Astrocyte (in vitro differentiated cells and primary cell): ENCODE measurements around the gene TMEM94.

ENCODE experiments used
- EZH2 ChIP-seq: IDR thresholded peaks from 2 replicates; pipeline ENCODE4 v1.6.1; 2012; ENCODE audit warnings: mild to moderate bottlenecking, low read length, inconsistent platforms; ENCODE audit not compliant: insufficient read depth
- TF ChIP-seq, protein P1 (sequence below): IDR thresholded peaks from 2 replicates; pipeline ENCODE4 v1.5.1; 2011; ENCODE audit warnings: low read depth, mild to moderate bottlenecking, inconsistent platforms, low read length, moderate library complexity; ENCODE audit not compliant: insufficient read depth

DNA sequence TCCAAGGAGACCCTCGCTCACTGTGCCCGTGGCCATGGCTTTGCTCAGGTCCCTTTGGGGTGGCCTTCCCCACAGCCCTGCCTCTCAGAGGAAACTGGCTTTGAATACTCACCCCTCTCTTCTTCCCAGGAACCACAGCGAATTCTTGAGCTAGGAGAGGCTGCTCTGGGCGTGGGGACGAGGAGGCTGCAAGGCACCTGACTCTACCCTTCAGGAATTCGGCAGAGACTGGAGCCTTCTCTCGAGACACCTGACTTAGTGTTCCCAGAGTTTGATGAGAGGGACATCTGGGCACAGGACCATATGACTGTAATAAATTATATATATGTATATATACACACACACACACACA lies 75.3 kb downstream of the TMEM94 start:
- TF ChIP-seq, protein P1, sequence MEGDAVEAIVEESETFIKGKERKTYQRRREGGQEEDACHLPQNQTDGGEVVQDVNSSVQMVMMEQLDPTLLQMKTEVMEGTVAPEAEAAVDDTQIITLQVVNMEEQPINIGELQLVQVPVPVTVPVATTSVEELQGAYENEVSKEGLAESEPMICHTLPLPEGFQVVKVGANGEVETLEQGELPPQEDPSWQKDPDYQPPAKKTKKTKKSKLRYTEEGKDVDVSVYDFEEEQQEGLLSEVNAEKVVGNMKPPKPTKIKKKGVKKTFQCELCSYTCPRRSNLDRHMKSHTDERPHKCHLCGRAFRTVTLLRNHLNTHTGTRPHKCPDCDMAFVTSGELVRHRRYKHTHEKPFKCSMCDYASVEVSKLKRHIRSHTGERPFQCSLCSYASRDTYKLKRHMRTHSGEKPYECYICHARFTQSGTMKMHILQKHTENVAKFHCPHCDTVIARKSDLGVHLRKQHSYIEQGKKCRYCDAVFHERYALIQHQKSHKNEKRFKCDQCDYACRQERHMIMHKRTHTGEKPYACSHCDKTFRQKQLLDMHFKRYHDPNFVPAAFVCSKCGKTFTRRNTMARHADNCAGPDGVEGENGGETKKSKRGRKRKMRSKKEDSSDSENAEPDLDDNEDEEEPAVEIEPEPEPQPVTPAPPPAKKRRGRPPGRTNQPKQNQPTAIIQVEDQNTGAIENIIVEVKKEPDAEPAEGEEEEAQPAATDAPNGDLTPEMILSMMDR: no peak
- TF ChIP-seq EZH2: no peak
